K562 (cell line): ENCODE results near the gene EDEM2. TPM values are rescaled to one million over a fixed set of nuclear protein-coding genes. Genes with fewer than 3 reads are reported as not detected.
A peak's percentile ranks its signal among the peaks of the same experiment; 100 is the strongest.

Source experiments
- BCL6 ChIP-seq: fragments of 250-450 bp; sonication (Bioruptor Pico); IDR thresholded peaks from 2 replicates; pipeline ENCODE4 v1.4.0; 2020
- NBN ChIP-seq: fragments of 450-650 bp; IDR thresholded peaks from 2 replicates; pipeline ENCODE4 v1.6.1; 2016; ENCODE audit warnings: low read depth, mild to moderate bottlenecking
- PHB ChIP-seq: fragments of 250-450 bp; sonication (Bioruptor Pico); IDR thresholded peaks from 2 replicates; pipeline ENCODE4 v1.5.0; 2021
- POU5F1 ChIP-seq: fragments of 150-350 bp; IDR thresholded peaks from 2 replicates; pipeline ENCODE4 v1.6.1; 2014; ENCODE audit warnings: borderline replicate concordance, low read length, low read depth, mild to moderate bottlenecking; ENCODE audit not compliant: partially characterized antibody
- PYGO2 ChIP-seq: fragments of 450-650 bp; IDR thresholded peaks from 2 replicates; pipeline ENCODE4 v1.6.1; 2016; ENCODE audit warnings: mild to moderate bottlenecking, missing genetic modification characterization, moderate library complexity, missing compliant biosample characterization
- RAD51 ChIP-seq: fragments of 450-650 bp; IDR thresholded peaks from 2 replicates; pipeline ENCODE4 v1.7.1; 2016; ENCODE audit warnings: low read depth, mild to moderate bottlenecking, borderline replicate concordance
- RFX5 ChIP-seq: IDR thresholded peaks from 2 replicates; pipeline ENCODE4 v1.6.1; 2011; ENCODE audit warnings: low read depth, mild to moderate bottlenecking, improper control_type of control experiment, low read length
- SMARCC2 ChIP-seq: fragments of 450-650 bp; IDR thresholded peaks from 2 replicates; pipeline ENCODE4 v1.6.1; 2017; ENCODE audit warnings: antibody characterized with exemption, moderate library complexity, mild to moderate bottlenecking, low read depth
- TAF9B ChIP-seq: fragments of 450-650 bp; IDR thresholded peaks from 2 replicates; pipeline ENCODE4 v1.6.1; 2018; ENCODE audit warnings: mild to moderate bottlenecking; ENCODE audit not compliant: partially characterized antibody
- TEAD4 ChIP-seq, 2 experiments: sonication (generic) in 1 of 2; formaldehyde crosslinking in 1 of 2; IDR thresholded peaks; 2 replicates each; pipeline versions ENCODE4 v1.6.1 to v1.8.0; 2012 to 2022; ENCODE audit warnings: borderline replicate concordance in 1 of 2, inconsistent platforms in 1 of 2, low read length in 1 of 2, mild to moderate bottlenecking in 1 of 2, missing genetic modification reagents in 1 of 2
- XRCC5 ChIP-seq: fragments of 200-400 bp; formaldehyde crosslinking; IDR thresholded peaks from 2 replicates; pipeline ENCODE4 v1.6.1; 2017; ENCODE audit warnings: low read depth, mild to moderate bottlenecking, low read length
- ZC3H4 ChIP-seq: sonication (generic); formaldehyde crosslinking; IDR thresholded peaks from 2 replicates; pipeline ENCODE4 v1.9.0; 2021; ENCODE audit warnings: missing genetic modification reagents, borderline replicate concordance
- ZNF143 ChIP-seq: sonication (generic); formaldehyde crosslinking; IDR thresholded peaks from 2 replicates; pipeline ENCODE4 v1.9.0; 2022; ENCODE audit warnings: mild to moderate bottlenecking, missing genetic modification reagents
- ZNF197 ChIP-seq: fragments of 200-800 bp; sonication (Bioruptor generic); IDR thresholded peaks from 2 replicates; pipeline ENCODE4 v1.6.1; 2016; ENCODE audit warnings: low read depth, missing genetic modification characterization, missing compliant biosample characterization
- polyA plus RNA-seq, 8 experiments: library from polyadenylated mRNA; depleted of rRNA in 4 of 8; stranded (reverse) in 5 of 8; unstranded in 3 of 8; fragments of >200 nt; fragmentation: Nextera tagmentation in 2 of 8; fragmentation: Illumina TruSeq in 1 of 8; extraction: Ambion mirVana in 2 of 8; extraction: Trizol in 1 of 8; gene quantifications; 2 replicates each; pipeline versions ENCODE4 v1.2.1 to v1.2.3, GENCODE V29; 2011 to 2014; ENCODE audit warnings: inconsistent platforms in 1 of 8, missing spikeins in 1 of 8
- total RNA-seq, 7 experiments: library from RNA; depleted of rRNA in 6 of 7; stranded (reverse); fragments of >200 nt in 6 of 7; fragmentation: Illumina TruSeq in 2 of 7; extraction: Trizol in 2 of 7; gene quantifications; 2 replicates each; pipeline versions ENCODE4 v1.2.1 to v1.2.3, GENCODE V29; 2011 to 2021; ENCODE audit warnings: low replicate concordance in 1 of 7
- TF ChIP-seq, protein P1 (sequence below): fragments of 150-350 bp; conservative IDR thresholded peaks from 2 replicates; pipeline ENCODE4 v1.6.1; 2014; ENCODE audit warnings: low read length
- TF ChIP-seq, protein P2 (sequence below), 2 experiments: fragments of 200-800 bp in 1 of 2; sonication (Bioruptor generic) in 1 of 2; sonication (generic) in 1 of 2; formaldehyde crosslinking in 1 of 2; IDR thresholded peaks in 1 of 2; conservative IDR thresholded peaks in 1 of 2; 2 replicates each; pipeline versions ENCODE4 v1.5.0 to v1.6.1; 2016 to 2020; ENCODE audit warnings: missing compliant biosample characterization in 1 of 2, missing genetic modification characterization in 1 of 2, missing genetic modification reagents in 1 of 2
- TF ChIP-seq, protein P3 (sequence below): fragments of 250-450 bp; sonication (Bioruptor Pico); IDR thresholded peaks from 2 replicates; pipeline ENCODE4 v1.8.0; 2021; ENCODE audit warnings: moderate library complexity, mild to moderate bottlenecking, inconsistent platforms
- TF ChIP-seq, protein P4 (sequence below), 2 experiments: IDR thresholded peaks; 2 replicates each; pipeline ENCODE4 v1.6.1; 2012; ENCODE audit warnings: improper control_type of control experiment in 2 of 2, low read depth in 2 of 2, low read length in 2 of 2, borderline replicate concordance in 1 of 2

EDEM2 gene
- total and polyA plus RNA-seq, 9 of the 15 experiments (the other 6 are each of a cell fraction or from before 2014, with no cell fraction given), result 6.9 to 11.0 (median 9.7) TPM

DNA sequence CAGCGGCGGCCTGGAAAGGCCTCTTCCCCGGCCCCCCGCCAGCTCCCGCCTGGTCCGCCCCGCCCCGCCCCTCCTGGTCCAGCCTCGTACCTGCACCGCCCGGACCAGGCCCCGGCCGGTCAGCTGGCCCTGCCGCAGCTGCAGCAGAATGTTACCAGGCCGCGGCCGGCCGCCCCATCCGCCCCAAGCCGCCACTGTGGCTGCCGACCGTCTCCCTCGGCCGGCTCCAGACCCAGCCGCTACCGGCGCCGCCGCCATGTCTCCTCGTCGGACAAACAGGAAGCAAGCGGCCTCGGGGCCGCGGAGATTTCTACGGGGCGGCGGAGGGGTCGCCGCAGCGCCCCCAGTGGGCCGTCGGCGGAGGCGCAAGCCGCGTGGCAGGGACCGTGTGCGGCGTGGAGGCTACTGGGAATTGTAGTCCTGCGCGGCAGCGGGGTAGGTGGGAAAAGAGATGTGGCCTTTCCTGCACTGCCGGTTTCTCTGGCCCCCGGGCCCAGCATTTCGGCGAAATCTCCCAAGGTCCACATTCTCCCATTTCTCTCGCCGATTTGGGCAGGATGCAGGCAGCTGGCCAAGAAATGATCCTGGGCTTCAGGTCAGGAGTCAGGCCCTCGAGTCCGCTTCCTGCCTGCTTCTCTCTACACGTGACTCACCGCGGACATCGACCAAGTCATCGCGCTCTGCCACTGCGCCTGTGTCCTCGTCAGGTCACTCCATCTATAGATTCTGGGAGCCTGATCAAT is 54.4 kb downstream of the EDEM2 start, which contains the start of gene TRPC4AP (continued):
- 0 out of 2 replicates have a peak, but pooled peaks have one; percentile 24 for TF ChIP-seq NBN
- TF ChIP-seq POU5F1, result peak; percentile 75
- no peak for TF ChIP-seq RFX5
- TF ChIP-seq ZNF197, result 0 out of 2 replicates have a peak, but pooled peaks have one; percentile 53
- TF ChIP-seq PHB (CRISPR knock-in tag), result no peak
- TF ChIP-seq, protein P1, sequence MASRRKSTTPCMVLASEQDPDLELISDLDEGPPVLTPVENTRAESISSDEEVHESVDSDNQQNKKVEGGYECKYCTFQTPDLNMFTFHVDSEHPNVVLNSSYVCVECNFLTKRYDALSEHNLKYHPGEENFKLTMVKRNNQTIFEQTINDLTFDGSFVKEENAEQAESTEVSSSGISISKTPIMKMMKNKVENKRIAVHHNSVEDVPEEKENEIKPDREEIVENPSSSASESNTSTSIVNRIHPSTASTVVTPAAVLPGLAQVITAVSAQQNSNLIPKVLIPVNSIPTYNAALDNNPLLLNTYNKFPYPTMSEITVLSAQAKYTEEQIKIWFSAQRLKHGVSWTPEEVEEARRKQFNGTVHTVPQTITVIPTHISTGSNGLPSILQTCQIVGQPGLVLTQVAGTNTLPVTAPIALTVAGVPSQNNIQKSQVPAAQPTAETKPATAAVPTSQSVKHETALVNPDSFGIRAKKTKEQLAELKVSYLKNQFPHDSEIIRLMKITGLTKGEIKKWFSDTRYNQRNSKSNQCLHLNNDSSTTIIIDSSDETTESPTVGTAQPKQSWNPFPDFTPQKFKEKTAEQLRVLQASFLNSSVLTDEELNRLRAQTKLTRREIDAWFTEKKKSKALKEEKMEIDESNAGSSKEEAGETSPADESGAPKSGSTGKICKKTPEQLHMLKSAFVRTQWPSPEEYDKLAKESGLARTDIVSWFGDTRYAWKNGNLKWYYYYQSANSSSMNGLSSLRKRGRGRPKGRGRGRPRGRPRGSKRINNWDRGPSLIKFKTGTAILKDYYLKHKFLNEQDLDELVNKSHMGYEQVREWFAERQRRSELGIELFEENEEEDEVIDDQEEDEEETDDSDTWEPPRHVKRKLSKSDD, result no peak
- TF ChIP-seq BCL6, result no peak
- peak; percentile 51 for TF ChIP-seq TAF9B
- TF ChIP-seq PYGO2 (tag), result 0 out of 2 replicates have a peak, but pooled peaks have one; percentile 24
- TF ChIP-seq TEAD4 (IDR thresholded peaks at IDR 0.05; ENCODE audit: low read length), result no peak
- no peak for TF ChIP-seq TEAD4 (CRISPR knock-in tag; IDR thresholded peaks at IDR 0.05; ENCODE audit: borderline replicate concordance)
- TF ChIP-seq, protein P2, sequence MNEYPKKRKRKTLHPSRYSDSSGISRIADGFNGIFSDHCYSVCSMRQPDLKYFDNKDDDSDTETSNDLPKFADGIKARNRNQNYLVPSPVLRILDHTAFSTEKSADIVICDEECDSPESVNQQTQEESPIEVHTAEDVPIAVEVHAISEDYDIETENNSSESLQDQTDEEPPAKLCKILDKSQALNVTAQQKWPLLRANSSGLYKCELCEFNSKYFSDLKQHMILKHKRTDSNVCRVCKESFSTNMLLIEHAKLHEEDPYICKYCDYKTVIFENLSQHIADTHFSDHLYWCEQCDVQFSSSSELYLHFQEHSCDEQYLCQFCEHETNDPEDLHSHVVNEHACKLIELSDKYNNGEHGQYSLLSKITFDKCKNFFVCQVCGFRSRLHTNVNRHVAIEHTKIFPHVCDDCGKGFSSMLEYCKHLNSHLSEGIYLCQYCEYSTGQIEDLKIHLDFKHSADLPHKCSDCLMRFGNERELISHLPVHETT (CRISPR knock-in tag; conservative IDR thresholded peaks at IDR 0.05 in 1 of 2, IDR thresholded peaks at IDR 0.05 in 1 of 2), result peak in 1 of 2 experiments; percentile 92; a peak in 2 of 4 replicates
- TF ChIP-seq, protein P3, sequence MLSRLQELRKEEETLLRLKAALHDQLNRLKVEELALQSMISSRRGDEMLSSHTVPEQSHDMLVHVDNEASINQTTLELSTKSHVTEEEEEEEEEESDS, result no peak
- TF ChIP-seq ZNF143, result peak; percentile 94
- TF ChIP-seq ZC3H4, result no peak
- TF ChIP-seq XRCC5, result peak; percentile 80
- TF ChIP-seq, protein P4, sequence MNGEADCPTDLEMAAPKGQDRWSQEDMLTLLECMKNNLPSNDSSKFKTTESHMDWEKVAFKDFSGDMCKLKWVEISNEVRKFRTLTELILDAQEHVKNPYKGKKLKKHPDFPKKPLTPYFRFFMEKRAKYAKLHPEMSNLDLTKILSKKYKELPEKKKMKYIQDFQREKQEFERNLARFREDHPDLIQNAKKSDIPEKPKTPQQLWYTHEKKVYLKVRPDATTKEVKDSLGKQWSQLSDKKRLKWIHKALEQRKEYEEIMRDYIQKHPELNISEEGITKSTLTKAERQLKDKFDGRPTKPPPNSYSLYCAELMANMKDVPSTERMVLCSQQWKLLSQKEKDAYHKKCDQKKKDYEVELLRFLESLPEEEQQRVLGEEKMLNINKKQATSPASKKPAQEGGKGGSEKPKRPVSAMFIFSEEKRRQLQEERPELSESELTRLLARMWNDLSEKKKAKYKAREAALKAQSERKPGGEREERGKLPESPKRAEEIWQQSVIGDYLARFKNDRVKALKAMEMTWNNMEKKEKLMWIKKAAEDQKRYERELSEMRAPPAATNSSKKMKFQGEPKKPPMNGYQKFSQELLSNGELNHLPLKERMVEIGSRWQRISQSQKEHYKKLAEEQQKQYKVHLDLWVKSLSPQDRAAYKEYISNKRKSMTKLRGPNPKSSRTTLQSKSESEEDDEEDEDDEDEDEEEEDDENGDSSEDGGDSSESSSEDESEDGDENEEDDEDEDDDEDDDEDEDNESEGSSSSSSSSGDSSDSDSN (IDR thresholded peaks at IDR 0.05; ENCODE audit: borderline replicate concordance in 1 of 2, low read depth in 2 of 2, low read length in 2 of 2), result 0 out of 4 replicates have a peak, but pooled peaks of 1 of the 2 experiments have one; percentile 19
- TF ChIP-seq SMARCC2, result no peak
- peak; percentile 91 for TF ChIP-seq RAD51
